Stimulated activated CD8-positive, alpha-beta memory T cell treated with anti-CD3 and anti-CD28 coated beads, Interleukin-7, amount 100 ng/mL, for 24 hours (primary cell): ENCODE data around the gene KCNH6.

Experiments
- DNase-seq: peaks from one replicate; pipeline ENCODE4 v3.0.0-alpha.2; 2020; ENCODE audit warnings: low read depth

The KCNH6 gene

GRCh38 chr17:63511331-63511730, 11.8 kb upstream of the KCNH6 start:
- DNase-seq = no peak

GRCh38 chr17:63512388-63512787, 10.8 kb upstream of the KCNH6 start:
- DNase-seq = no peak

GRCh38 chr17:63512896-63513644, 10.1 kb upstream of the KCNH6 start:
- no peak for DNase-seq

- DNase-seq = no peak
Observed at GRCh38 chr17:63514477-63514876, 8.7 kb upstream of the KCNH6 start.

GRCh38 chr17:63514974-63515373, 8.2 kb upstream of the KCNH6 start:
- no peak for DNase-seq

- DNase-seq = no peak
Observed at GRCh38 chr17:63515426-63515825, 7.7 kb upstream of the KCNH6 start.

GRCh38 chr17:63516910-63517824, 6.0 kb upstream of the KCNH6 start:
- no peak for DNase-seq

- DNase-seq = no peak
Observed at GRCh38 chr17:63517825-63518534, 5.2 kb upstream of the KCNH6 start.

GRCh38 chr17:63519116-63519881, 3.9 kb upstream of the KCNH6 start:
- no peak for DNase-seq

GRCh38 chr17:63519972-63520882, 2.9 kb upstream of the KCNH6 start:
- DNase-seq = no peak

- DNase-seq = no peak
Observed at GRCh38 chr17:63524051-63524450, 893 bp downstream of the KCNH6 start.

- no peak for DNase-seq
Observed at GRCh38 chr17:63525190-63525946, 2.2 kb downstream of the KCNH6 start.

- DNase-seq = no peak
Observed at GRCh38 chr17:63526861-63527260, 3.7 kb downstream of the KCNH6 start.

GRCh38 chr17:63528183-63528582, 5.0 kb downstream of the KCNH6 start:
- no peak for DNase-seq

- DNase-seq = no peak
Observed at GRCh38 chr17:63529711-63530556, 6.8 kb downstream of the KCNH6 start.

GRCh38 chr17:63530557-63531021, 7.4 kb downstream of the KCNH6 start:
- no peak for DNase-seq

- no peak for DNase-seq
Observed at GRCh38 chr17:63531022-63531965, 8.1 kb downstream of the KCNH6 start.
